Colonic mucosa (tissue), 4 donors: ENCODE results near the gene ZNF747. TPM values are rescaled to one million over a fixed set of nuclear protein-coding genes. Genes with fewer than 3 reads are reported as not detected.

ENCODE experiments used
- DNase-seq: peaks from one replicate; pipeline ENCODE4 v3.0.0-alpha.2; 2020
- H3K27ac ChIP-seq: fragments of 200-600 bp; one replicate; pipeline ENCODE4 v1.8.0; 2021
- H3K27me3 ChIP-seq: fragments of 200-600 bp; one replicate; pipeline ENCODE4 v1.8.0; 2021
- H3K36me3 ChIP-seq: fragments of 200-600 bp; one replicate; pipeline ENCODE4 v1.8.0; 2021
- H3K4me1 ChIP-seq: fragments of 200-600 bp; one replicate; pipeline ENCODE4 v1.8.0; 2021; ENCODE audit warnings: mild to moderate bottlenecking
- H3K4me3 ChIP-seq: fragments of 200-600 bp; one replicate; pipeline ENCODE4 v1.8.0; 2021
- H3K9ac ChIP-seq, 2 donors: one replicate each; pipeline ENCODE4 v1.7.0; 2013; ENCODE audit warnings: control low read depth in 2 of 2, low read depth in 2 of 2, low read length in 2 of 2
- H3K9me3 ChIP-seq: fragments of 200-600 bp; one replicate; pipeline ENCODE4 v1.8.0; 2021
- CTCF ChIP-seq: fragments of 200-600 bp; IDR thresholded peaks from one replicate; pipeline ENCODE4 v1.8.0; 2022; ENCODE audit warnings: antibody characterized with exemption, mild to moderate bottlenecking
- intact Hi-C: fragments of 100-400 bp; cut with DNase I; formaldehyde crosslinking; loops from one replicate; pipeline ENCODE4 v1.14.1; 2022
- total RNA-seq, 2 donors: library from RNA; stranded (reverse); fragmentation: NEBNext Ultra II Directional in 1 of 2; extraction: Animal tissue kit (Norgen Biotek cat#: 25700) in 1 of 2; gene quantifications; one replicate each; pipeline ENCODE4 v1.2.1, GENCODE V29; 2021
- donor health status: healthy.
- donor health status: DM: no; HTN: no; CAD: no.
- donor health status: DM: no; HTN: no; CAD: no.

ZNF747 gene
- total RNA-seq, 2 donors from 2014 or later, result 8.7 to 11.9 TPM

- TF ChIP-seq CTCF, result no peak
- Histone ChIP-seq H3K27ac (no peak overlapping the region), H3K4me1 (no peaks in the 10 kb centered on the region), H3K4me3 (no peak overlapping the region), H3K9ac (no peak overlapping the region), H3K9me3 (no peaks in the 10 kb centered on the region), H3K27me3 (no peaks in the 10 kb centered on the region), H3K36me3 (no peaks in the 10 kb centered on the region)
- intact Hi-C loops, result no loop called here
- no peak for DNase-seq
Measured at GRCh38 chr16:30518552-30518951, 16.1 kb downstream of the ZNF747 start.

- H3K4me3 ChIP-seq, result no peak overlapping the region
- no peak overlapping the region for H3K27ac ChIP-seq
- no peaks in the 10 kb centered on the region for H3K4me1 ChIP-seq
- DNase-seq, result no peak
- H3K9ac ChIP-seq, result no peak overlapping the region
- intact Hi-C loops, result no loop called here
- no peaks in the 10 kb centered on the region for H3K9me3 ChIP-seq
- H3K27me3 ChIP-seq, result no peaks in the 10 kb centered on the region
- no peaks in the 10 kb centered on the region for H3K36me3 ChIP-seq
- TF ChIP-seq CTCF, result no peak
Measured at GRCh38 chr16:30515275-30515674, 19.4 kb downstream of the ZNF747 start.

GRCh38 chr16:30511509-30511908 lies 23.1 kb downstream of the ZNF747 start:
- H3K27ac ChIP-seq, result no peak overlapping the region
- no peaks in the 10 kb centered on the region for H3K9me3 ChIP-seq
- H3K4me3 ChIP-seq, result no peak overlapping the region
- intact Hi-C loops, result no loop called here
- no peak for TF ChIP-seq CTCF
- H3K4me1 ChIP-seq, result no peaks in the 10 kb centered on the region
- no peaks in the 10 kb centered on the region for H3K27me3 ChIP-seq
- no peaks in the 10 kb centered on the region for H3K36me3 ChIP-seq
- no peak for DNase-seq
- no peak overlapping the region for H3K9ac ChIP-seq

- Histone ChIP-seq H3K4me1 (no peaks in the 10 kb centered on the region), H3K27ac (no peak overlapping the region), H3K9ac (no peak overlapping the region), H3K27me3 (no peaks in the 10 kb centered on the region), H3K9me3 (no peaks in the 10 kb centered on the region), H3K4me3 (no peak overlapping the region), H3K36me3 (no peaks in the 10 kb centered on the region)
- no peak for TF ChIP-seq CTCF
- intact Hi-C loops, result no loop called here
- no peak for DNase-seq
Measured at GRCh38 chr16:30510376-30510938, 24.2 kb downstream of the ZNF747 start.

GRCh38 chr16:30509081-30509765 lies 25.4 kb downstream of the ZNF747 start:
- no peak for TF ChIP-seq CTCF

More at GRCh38 chr16:30509081-30509765, 25.4 kb downstream of the ZNF747 start:
- intact Hi-C loops, result no loop called here
- Histone ChIP-seq H3K36me3 (no peaks in the 10 kb centered on the region), H3K27ac (no peak overlapping the region), H3K9me3 (no peaks in the 10 kb centered on the region), H3K27me3 (no peaks in the 10 kb centered on the region), H3K4me1 (no peaks in the 10 kb centered on the region), H3K9ac (no peak overlapping the region), H3K4me3 (no peak overlapping the region)
- no peak for DNase-seq
